CD14-positive monocyte (primary cell): Measurements from ENCODE around the gene ITGA7. TPM values are rescaled to one million over a fixed set of nuclear protein-coding genes. Genes with fewer than 3 reads are reported as not detected.

Source experiments
- DNase-seq, 3 donors: peaks; one replicate each; pipeline ENCODE4 v3.0.0-alpha.2; 2011 to 2022
- H2AFZ ChIP-seq: 2 replicates; pipeline ENCODE4 v1.6.0; 2012; ENCODE audit warnings: mild to moderate bottlenecking, low read depth, low read length, inconsistent platforms; ENCODE audit not compliant: insufficient read depth, poor library complexity, severe bottlenecking
- H3K27ac ChIP-seq, 2 donors: 1 replicate in 1 of 2; 2 replicates in 1 of 2; pipeline ENCODE4 v1.5.1; 2012 to 2013; ENCODE audit warnings: low read length in 2 of 2, control low read depth in 1 of 2, inconsistent platforms in 1 of 2, low read depth in 1 of 2, mild to moderate bottlenecking in 1 of 2
- H3K27me3 ChIP-seq, 2 donors: one replicate each; pipeline versions ENCODE4 v1.6.0 to v1.6.1; 2011 to 2013; ENCODE audit warnings: low read length in 2 of 2; ENCODE audit not compliant: control insufficient read depth in 2 of 2, insufficient read depth in 2 of 2
- H3K36me3 ChIP-seq, 2 donors: replicated peaks in 1 of 2; 1 replicate in 1 of 2; 2 replicates in 1 of 2; pipeline versions ENCODE4 v1.5.1 to v1.6.1; 2012 to 2013; ENCODE audit warnings: low read length in 2 of 2, control low read depth in 1 of 2, inconsistent platforms in 1 of 2, mild to moderate bottlenecking in 1 of 2; ENCODE audit not compliant: insufficient read depth in 2 of 2, control insufficient read depth in 1 of 2
- H3K4me1 ChIP-seq, 2 donors: 1 replicate in 1 of 2; 2 replicates in 1 of 2; pipeline versions ENCODE4 v1.5.1 to v1.6.1; 2012 to 2013; ENCODE audit warnings: low read length in 2 of 2, control low read depth in 1 of 2, inconsistent platforms in 1 of 2, mild to moderate bottlenecking in 1 of 2, moderate library complexity in 1 of 2; ENCODE audit not compliant: insufficient read depth in 2 of 2, control insufficient read depth in 1 of 2
- H3K4me2 ChIP-seq: replicated peaks from 2 replicates; pipeline ENCODE3; 2012; ENCODE audit warnings: low read length, moderate library complexity, mild to moderate bottlenecking; ENCODE audit not compliant: poor library complexity, severe bottlenecking; ENCODE audit errors: extremely low read depth
- H3K4me3 ChIP-seq, 3 experiments: fragments of 200-600 bp in 1 of 3; sonication (generic) in 1 of 3; replicated peaks in 1 of 3; 1 replicate in 2 of 3; 2 replicates in 1 of 3; pipeline ENCODE4 v1.5.1; 2011 to 2013; ENCODE audit warnings: low read length in 3 of 3, mild to moderate bottlenecking in 3 of 3, control low read depth in 2 of 3, low read depth in 2 of 3, inconsistent platforms in 1 of 3, moderate library complexity in 1 of 3
- H3K79me2 ChIP-seq: 2 replicates; pipeline ENCODE4 v1.6.0; 2012; ENCODE audit warnings: mild to moderate bottlenecking, control low read depth, inconsistent platforms, low read length, moderate library complexity; ENCODE audit not compliant: insufficient read depth
- H3K9ac ChIP-seq: 2 replicates; pipeline ENCODE4 v1.6.0; 2017; ENCODE audit warnings: low read length, mild to moderate bottlenecking; ENCODE audit not compliant: insufficient read depth, poor library complexity, severe bottlenecking
- H3K9me3 ChIP-seq, 2 donors: replicated peaks in 1 of 2; 1 replicate in 1 of 2; 2 replicates in 1 of 2; pipeline versions ENCODE4 v1.5.1 to v1.6.1; 2012 to 2013; ENCODE audit warnings: low read length in 2 of 2, control low read depth in 1 of 2; ENCODE audit not compliant: control insufficient read depth in 1 of 2, insufficient read depth in 1 of 2
- H4K20me1 ChIP-seq: 2 replicates; pipeline ENCODE4 v1.6.0; 2012; ENCODE audit warnings: mild to moderate bottlenecking, low read length, control low read depth, moderate library complexity; ENCODE audit not compliant: insufficient read depth
- H3K27ac Mint-ChIP-seq, 7 donors: one replicate each; pipeline ENCODE4 v1.8.0; 2020; ENCODE audit warnings: mild to moderate bottlenecking in 7 of 7, mixed read lengths in 7 of 7, moderate library complexity in 6 of 7, inconsistent platforms in 2 of 7
- H3K27me3 Mint-ChIP-seq, 3 donors: one replicate each; pipeline ENCODE4 v1.8.0; 2021 to 2022; ENCODE audit warnings: low read depth in 3 of 3, mild to moderate bottlenecking in 3 of 3, mixed read lengths in 3 of 3, moderate library complexity in 3 of 3, inconsistent platforms in 1 of 3
- H3K36me3 Mint-ChIP-seq, 2 donors: one replicate each; pipeline ENCODE4 v1.8.0; 2020; ENCODE audit warnings: mixed read lengths in 2 of 2, inconsistent platforms in 1 of 2, mild to moderate bottlenecking in 1 of 2
- H3K4me1 Mint-ChIP-seq: one replicate; pipeline ENCODE4 v1.8.0; 2020; ENCODE audit warnings: mild to moderate bottlenecking, mixed read lengths
- H3K4me3 Mint-ChIP-seq, 2 donors: one replicate each; pipeline ENCODE4 v1.8.0; 2020; ENCODE audit warnings: mild to moderate bottlenecking in 2 of 2, mixed read lengths in 2 of 2, moderate library complexity in 1 of 2
- H3K9me3 Mint-ChIP-seq, 7 donors: one replicate each; pipeline ENCODE4 v1.8.0; 2020 to 2022; ENCODE audit warnings: mixed read lengths in 7 of 7, mild to moderate bottlenecking in 6 of 7, moderate library complexity in 6 of 7, inconsistent platforms in 2 of 7
- CTCF ChIP-seq: fragments of 200-600 bp; IDR thresholded peaks from one replicate; pipeline ENCODE4 v1.8.0; 2022; ENCODE audit warnings: antibody characterized with exemption, mild to moderate bottlenecking
- WGBS: methylation state at CpG from one replicate; pipeline ENCODE4 v1.1.5; 2013; ENCODE audit warnings: missing lambda C conversion rate; ENCODE audit not compliant: insufficient coverage; 5-methylcytosine and 5-hydroxymethylcytosine counted together
- intact Hi-C, 2 donors: fragments of 100-400 bp; cut with micrococcal nuclease; formaldehyde crosslinking; loops; one replicate each; pipeline versions ENCODE4 v1.15.0 to v1.15.1; 2023
- polyA plus RNA-seq, 3 donors: library from polyadenylated mRNA; depleted of rRNA in 1 of 3; unstranded in 2 of 3; stranded (reverse) in 1 of 3; fragments of 300-500 nt in 2 of 3; fragments of >200 nt in 1 of 3; fragmentation: Illumina TruSeq in 2 of 3; gene quantifications; 1 replicate in 2 of 3; 2 replicates in 1 of 3; pipeline ENCODE4 v1.2.3, GENCODE V29; 2012 to 2021

ITGA7 gene
- polyA plus RNA-seq, 3 donors: 0.23 to 3.3 (median 0.55) TPM

GRCh38 chr12:55718015-55718414, 10.3 kb upstream of the ITGA7 start:
- Histone ChIP-seq H3K27ac (peak overlapping the region in 1 of 2 donors; percentile 92), H3K9ac (no peak overlapping the region), H2AFZ (no peak overlapping the region), H3K79me2 (peaks cover 29% of the 10 kb centered on the region), H3K36me3 (peaks cover 22 to 45% of the 10 kb centered on the region in 2 donors), H3K4me3 (peak overlapping the region in 1 of 3 experiments; percentile 93), H3K4me1 (peaks cover 26 to 49% of the 10 kb centered on the region in 2 donors), H3K9me3 (no peaks in the 10 kb centered on the region), H3K27me3 (peaks cover 0 to 3% of the 10 kb centered on the region in 2 donors), H4K20me1 (peaks cover 42% of the 10 kb centered on the region), H3K4me2 (peak overlapping the region; percentile 83)
- peaks cover 3 to 5% (median 3%) of the 10 kb centered on the region in 3 donors for H3K27me3 Mint-ChIP-seq
- H3K4me1 Mint-ChIP-seq: peaks cover 50% of the 10 kb centered on the region
- no peak for DNase-seq
- peak overlapping the region; percentile 6 to 94 for H3K4me3 Mint-ChIP-seq
- H3K36me3 Mint-ChIP-seq: peaks cover 24 to 40% of the 10 kb centered on the region in 2 donors
- H3K9me3 Mint-ChIP-seq: no peaks in the 10 kb centered on the region
- intact Hi-C loops: loop anchor here in 1 of 2 donors (5.0 kb wide), 1 partner anchor 36 kb away; a partner anchor contains a TSS
- 93% methylated on average over 2 of the region's 4 CpGs for WGBS
- H3K27ac Mint-ChIP-seq: peak overlapping the region in 5 of 7 donors; percentile 49 to 97 (median 81)
- TF ChIP-seq CTCF: no peak

GRCh38 chr12:55717011-55718007, 9.6 kb upstream of the ITGA7 start:
- H4K20me1 ChIP-seq: peaks cover 38% of the 10 kb centered on the region
- peak overlapping the region; percentile 91 for H2AFZ ChIP-seq
- H3K27ac ChIP-seq: peak overlapping the region; percentile 84 to 92
- Mint-ChIP-seq H3K36me3 (peaks cover 24 to 34% of the 10 kb centered on the region in 2 donors), H3K9me3 (no peaks in the 10 kb centered on the region), H3K27me3 (peaks cover 8 to 10% (median 10%) of the 10 kb centered on the region in 3 donors), H3K4me1 (peaks cover 50% of the 10 kb centered on the region), H3K4me3 (peak overlapping the region; percentile 88 to 94), H3K27ac (peak overlapping the region; percentile 87 to 97 (median 93))
- peak in 2 of 3 donors; percentile 43 to 74 for DNase-seq
- peaks cover 21 to 38% of the 10 kb centered on the region in 2 donors for H3K36me3 ChIP-seq
- WGBS: 38% methylated on average over 4 of the region's 8 CpGs
- no peak for TF ChIP-seq CTCF
- no peaks in the 10 kb centered on the region for H3K9me3 ChIP-seq
- H3K4me3 ChIP-seq: peak overlapping the region; percentile 70 to 93 (median 76)
- H3K9ac ChIP-seq: no peak overlapping the region
- intact Hi-C loops: loop anchor here in 1 of 2 donors (5.0 kb wide), 1 partner anchor 35 kb away; a partner anchor contains a TSS
- H3K79me2 ChIP-seq: peaks cover 29% of the 10 kb centered on the region
- peaks cover 0 to 10% of the 10 kb centered on the region in 2 donors for H3K27me3 ChIP-seq
- H3K4me1 ChIP-seq: peaks cover 26 to 49% of the 10 kb centered on the region in 2 donors
- peak overlapping the region; percentile 83 for H3K4me2 ChIP-seq
